HepG2 (cell line): ENCODE measurements around the gene ZBP1. TPM values are rescaled to one million over a fixed set of nuclear protein-coding genes. Genes with fewer than 3 reads are reported as not detected.

ENCODE experiments used
- ARID2 ChIP-seq: sonication (generic); formaldehyde crosslinking; IDR thresholded peaks from 2 replicates; pipeline ENCODE4 v1.8.1; 2022; ENCODE audit warnings: mild to moderate bottlenecking, missing genetic modification reagents, borderline replicate concordance
- BRCA1 ChIP-seq: sonication (generic); formaldehyde crosslinking; IDR thresholded peaks from 2 replicates; pipeline ENCODE4 v1.4.0; 2020; ENCODE audit warnings: missing genetic modification reagents
- CBFB ChIP-seq: sonication (generic); formaldehyde crosslinking; IDR thresholded peaks from 2 replicates; pipeline ENCODE4 v1.4.0; 2020; ENCODE audit warnings: missing genetic modification reagents
- HMG20A ChIP-seq: IDR thresholded peaks from 2 replicates; pipeline ENCODE4 v1.6.1; 2016; ENCODE audit warnings: borderline replicate concordance
- IKZF4 ChIP-seq: sonication (generic); formaldehyde crosslinking; IDR thresholded peaks from 2 replicates; pipeline ENCODE4 v1.5.1; 2020; ENCODE audit warnings: borderline replicate concordance, mild to moderate bottlenecking, low read depth, missing genetic modification reagents; ENCODE audit errors: not compliant biosample characterization
- KLF12 ChIP-seq: sonication (generic); formaldehyde crosslinking; IDR thresholded peaks from 2 replicates; pipeline ENCODE4 v1.4.0; 2020; ENCODE audit warnings: missing genetic modification reagents, borderline replicate concordance
- MED13 ChIP-seq: sonication (generic); formaldehyde crosslinking; IDR thresholded peaks from 2 replicates; pipeline ENCODE4 v1.5.0; 2020; ENCODE audit warnings: missing genetic modification reagents
- MTF1 ChIP-seq: sonication (generic); formaldehyde crosslinking; IDR thresholded peaks from 2 replicates; pipeline ENCODE4 v1.5.0; 2020; ENCODE audit warnings: missing genetic modification reagents
- NR2F2 ChIP-seq: IDR thresholded peaks from 2 replicates; pipeline ENCODE4 v1.6.1; 2012; ENCODE audit warnings: low read depth, inconsistent platforms, borderline replicate concordance
- SALL1 ChIP-seq: sonication (generic); formaldehyde crosslinking; IDR thresholded peaks from 2 replicates; pipeline ENCODE4 v1.8.0; 2022; ENCODE audit warnings: mild to moderate bottlenecking, missing genetic modification reagents
- XRCC5 ChIP-seq: fragments of 200-400 bp; formaldehyde crosslinking; optimal IDR thresholded peaks from 2 replicates; pipeline ENCODE3; 2017; ENCODE audit warnings: mild to moderate bottlenecking, low read length
- ZNF460 ChIP-seq: sonication (generic); formaldehyde crosslinking; IDR thresholded peaks from 2 replicates; pipeline ENCODE4 v1.5.1; 2020; ENCODE audit warnings: missing genetic modification reagents, mild to moderate bottlenecking, borderline replicate concordance
- ZNF530 ChIP-seq: sonication (generic); formaldehyde crosslinking; IDR thresholded peaks from 2 replicates; pipeline ENCODE4 v1.5.0; 2020; ENCODE audit warnings: low read depth, mild to moderate bottlenecking, missing genetic modification reagents
- ZNF737 ChIP-seq: sonication (generic); formaldehyde crosslinking; IDR thresholded peaks from 2 replicates; pipeline ENCODE4 v1.5.0; 2020; ENCODE audit warnings: missing genetic modification reagents, mild to moderate bottlenecking, borderline replicate concordance
- ZSCAN21 ChIP-seq: sonication (generic); formaldehyde crosslinking; IDR thresholded peaks from 2 replicates; pipeline ENCODE4 v1.8.0; 2022; ENCODE audit warnings: mild to moderate bottlenecking, missing genetic modification reagents, moderate library complexity, borderline replicate concordance
- polyA plus RNA-seq, 8 experiments: library from polyadenylated mRNA; depleted of rRNA in 3 of 8; stranded (reverse) in 7 of 8; unstranded in 1 of 8; fragments of >200 nt; fragmentation: Illumina TruSeq in 4 of 8; extraction: Trizol in 4 of 8; gene quantifications; 2 replicates each; pipeline versions ENCODE4 v1.2.1 to v1.2.3, GENCODE V29; 2011 to 2016; ENCODE audit warnings: low read depth in 4 of 8, missing spikeins in 1 of 8, mixed read lengths in 1 of 8; ENCODE audit not compliant: insufficient read depth in 1 of 8
- total RNA-seq, 5 experiments: library from RNA; depleted of rRNA; stranded (reverse); fragments of >200 nt; fragmentation: Illumina TruSeq; extraction: Trizol; gene quantifications; 2 replicates each; pipeline ENCODE4 v1.2.3, GENCODE V29; 2016; ENCODE audit warnings: low read depth in 1 of 5
- TF ChIP-seq, protein P1 (sequence below): sonication (generic); formaldehyde crosslinking; IDR thresholded peaks from 2 replicates; pipeline ENCODE4 v1.5.0; 2020; ENCODE audit warnings: mild to moderate bottlenecking, low read depth, missing genetic modification reagents, borderline replicate concordance
- TF ChIP-seq, protein P2 (sequence below): sonication (generic); formaldehyde crosslinking; IDR thresholded peaks from 2 replicates; pipeline ENCODE4 v1.4.0; 2020; ENCODE audit warnings: missing genetic modification reagents, borderline replicate concordance
- TF ChIP-seq, protein P3 (sequence below): sonication (generic); formaldehyde crosslinking; IDR thresholded peaks from 2 replicates; pipeline ENCODE4 v1.4.0; 2020; ENCODE audit warnings: mild to moderate bottlenecking, missing genetic modification reagents
- TF ChIP-seq, protein P4 (sequence below): sonication (generic); formaldehyde crosslinking; conservative IDR thresholded peaks from 2 replicates; pipeline ENCODE4 v1.4.0; 2020; ENCODE audit warnings: missing genetic modification reagents
- TF ChIP-seq, protein P5 (sequence below): sonication (generic); formaldehyde crosslinking; IDR thresholded peaks from 2 replicates; pipeline ENCODE4 v1.4.0; 2020; ENCODE audit warnings: mild to moderate bottlenecking, missing genetic modification reagents
- TF ChIP-seq, protein P6 (sequence below): IDR thresholded peaks from 2 replicates; pipeline ENCODE4 v1.6.1; 2018; ENCODE audit warnings: missing genetic modification reagents

ZBP1 gene
- total and polyA plus RNA-seq, 2 of the 13 experiments (the other 11 are each of a cell fraction or from before 2014, with no cell fraction given): not detected

DNA sequence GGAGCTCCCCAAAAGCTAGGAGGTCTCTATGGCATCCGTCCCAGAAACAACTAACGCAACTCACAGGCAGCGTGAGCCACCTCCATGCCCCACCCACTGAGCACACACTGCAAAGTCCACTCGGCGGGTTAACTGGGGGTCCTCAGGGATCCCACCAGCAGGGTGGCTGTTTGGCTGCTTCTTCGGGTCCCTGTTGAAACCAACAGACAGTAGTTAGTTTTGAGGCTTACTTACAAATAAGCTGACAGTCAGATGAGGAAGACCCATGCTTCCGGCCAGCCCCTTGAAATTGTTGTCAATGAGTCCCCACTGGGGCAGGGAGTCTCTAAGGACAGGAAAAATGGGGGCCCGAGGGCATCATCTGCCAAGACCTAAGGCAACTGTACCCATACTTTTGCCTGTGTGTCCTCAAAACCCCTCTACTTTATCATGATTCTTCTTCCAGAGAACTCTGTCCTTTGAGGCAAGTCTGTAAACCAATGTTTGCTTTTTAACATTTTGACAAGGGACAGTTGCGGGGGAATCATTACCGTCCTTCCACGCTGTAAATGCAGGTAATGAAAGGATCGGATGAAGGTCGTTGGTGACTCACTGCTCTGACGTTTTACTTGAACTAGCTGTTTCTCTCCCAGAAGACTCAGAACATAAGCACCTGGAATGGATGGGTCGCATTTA is 61.5 kb downstream of the ZBP1 start (continued):
- TF ChIP-seq ZSCAN21 (CRISPR knock-in tag) (no peak), IKZF4 (CRISPR knock-in tag) (no peak), MTF1 (CRISPR knock-in tag) (no peak), CBFB (CRISPR knock-in tag) (no peak), MED13 (CRISPR knock-in tag) (no peak), ZNF530 (no peak), BRCA1 (CRISPR knock-in tag) (0 out of 2 replicates have a peak, but pooled peaks have one; percentile 57), XRCC5 (peak; percentile 17), ZNF737 (CRISPR knock-in tag) (no peak), HMG20A (CRISPR knock-in tag) (peak; percentile 48; the same call in 1 of the 2 replicates), SALL1 (CRISPR knock-in tag) (peak; percentile 69), ZNF460 (CRISPR knock-in tag) (0 out of 2 replicates have a peak, but pooled peaks have one; percentile 18), KLF12 (CRISPR knock-in tag) (peak; percentile 23; the same call in 1 of the 2 replicates), NR2F2 (peak; percentile 44; the same call in 1 of the 2 replicates), ARID2 (CRISPR knock-in tag) (0 out of 2 replicates have a peak, but pooled peaks have one; percentile 55)
- TF ChIP-seq, protein P1, sequence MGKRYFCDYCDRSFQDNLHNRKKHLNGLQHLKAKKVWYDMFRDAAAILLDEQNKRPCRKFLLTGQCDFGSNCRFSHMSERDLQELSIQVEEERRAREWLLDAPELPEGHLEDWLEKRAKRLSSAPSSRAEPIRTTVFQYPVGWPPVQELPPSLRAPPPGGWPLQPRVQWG (CRISPR knock-in tag): no peak
- TF ChIP-seq, protein P2, sequence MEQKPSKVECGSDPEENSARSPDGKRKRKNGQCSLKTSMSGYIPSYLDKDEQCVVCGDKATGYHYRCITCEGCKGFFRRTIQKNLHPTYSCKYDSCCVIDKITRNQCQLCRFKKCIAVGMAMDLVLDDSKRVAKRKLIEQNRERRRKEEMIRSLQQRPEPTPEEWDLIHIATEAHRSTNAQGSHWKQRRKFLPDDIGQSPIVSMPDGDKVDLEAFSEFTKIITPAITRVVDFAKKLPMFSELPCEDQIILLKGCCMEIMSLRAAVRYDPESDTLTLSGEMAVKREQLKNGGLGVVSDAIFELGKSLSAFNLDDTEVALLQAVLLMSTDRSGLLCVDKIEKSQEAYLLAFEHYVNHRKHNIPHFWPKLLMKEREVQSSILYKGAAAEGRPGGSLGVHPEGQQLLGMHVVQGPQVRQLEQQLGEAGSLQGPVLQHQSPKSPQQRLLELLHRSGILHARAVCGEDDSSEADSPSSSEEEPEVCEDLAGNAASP (CRISPR knock-in tag): peak; percentile 29; the same call in 1 of the 2 replicates
- TF ChIP-seq, protein P3, sequence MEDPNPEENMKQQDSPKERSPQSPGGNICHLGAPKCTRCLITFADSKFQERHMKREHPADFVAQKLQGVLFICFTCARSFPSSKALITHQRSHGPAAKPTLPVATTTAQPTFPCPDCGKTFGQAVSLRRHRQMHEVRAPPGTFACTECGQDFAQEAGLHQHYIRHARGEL (CRISPR knock-in tag): no peak
- TF ChIP-seq, protein P4, sequence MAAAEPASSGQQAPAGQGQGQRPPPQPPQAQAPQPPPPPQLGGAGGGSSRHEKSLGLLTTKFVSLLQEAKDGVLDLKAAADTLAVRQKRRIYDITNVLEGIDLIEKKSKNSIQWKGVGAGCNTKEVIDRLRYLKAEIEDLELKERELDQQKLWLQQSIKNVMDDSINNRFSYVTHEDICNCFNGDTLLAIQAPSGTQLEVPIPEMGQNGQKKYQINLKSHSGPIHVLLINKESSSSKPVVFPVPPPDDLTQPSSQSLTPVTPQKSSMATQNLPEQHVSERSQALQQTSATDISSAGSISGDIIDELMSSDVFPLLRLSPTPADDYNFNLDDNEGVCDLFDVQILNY (CRISPR knock-in tag): no peak
- TF ChIP-seq, protein P5, sequence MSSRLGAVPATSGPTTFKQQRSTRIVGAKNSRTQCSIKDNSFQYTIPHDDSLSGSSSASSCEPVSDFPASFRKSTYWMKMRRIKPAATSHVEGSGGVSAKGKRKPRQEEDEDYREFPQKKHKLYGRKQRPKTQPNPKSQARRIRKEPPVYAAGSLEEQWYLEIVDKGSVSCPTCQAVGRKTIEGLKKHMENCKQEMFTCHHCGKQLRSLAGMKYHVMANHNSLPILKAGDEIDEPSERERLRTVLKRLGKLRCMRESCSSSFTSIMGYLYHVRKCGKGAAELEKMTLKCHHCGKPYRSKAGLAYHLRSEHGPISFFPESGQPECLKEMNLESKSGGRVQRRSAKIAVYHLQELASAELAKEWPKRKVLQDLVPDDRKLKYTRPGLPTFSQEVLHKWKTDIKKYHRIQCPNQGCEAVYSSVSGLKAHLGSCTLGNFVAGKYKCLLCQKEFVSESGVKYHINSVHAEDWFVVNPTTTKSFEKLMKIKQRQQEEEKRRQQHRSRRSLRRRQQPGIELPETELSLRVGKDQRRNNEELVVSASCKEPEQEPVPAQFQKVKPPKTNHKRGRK (CRISPR knock-in tag): no peak
- TF ChIP-seq, protein P6, sequence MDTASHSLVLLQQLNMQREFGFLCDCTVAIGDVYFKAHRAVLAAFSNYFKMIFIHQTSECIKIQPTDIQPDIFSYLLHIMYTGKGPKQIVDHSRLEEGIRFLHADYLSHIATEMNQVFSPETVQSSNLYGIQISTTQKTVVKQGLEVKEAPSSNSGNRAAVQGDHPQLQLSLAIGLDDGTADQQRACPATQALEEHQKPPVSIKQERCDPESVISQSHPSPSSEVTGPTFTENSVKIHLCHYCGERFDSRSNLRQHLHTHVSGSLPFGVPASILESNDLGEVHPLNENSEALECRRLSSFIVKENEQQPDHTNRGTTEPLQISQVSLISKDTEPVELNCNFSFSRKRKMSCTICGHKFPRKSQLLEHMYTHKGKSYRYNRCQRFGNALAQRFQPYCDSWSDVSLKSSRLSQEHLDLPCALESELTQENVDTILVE (CRISPR knock-in tag): no peak
